Panc1 (cell line): ENCODE data around the gene TGFB2. TPM values are rescaled to one million over a fixed set of nuclear protein-coding genes. Genes with fewer than 3 reads are reported as not detected.
"Not testable (repeated sequence)": the region's sequence is repeated elsewhere in the genome, so short reads cannot be mapped to it uniquely, and the experiment has no call there.

Experiments used
- ATAC-seq: fragments of 200-7000 bp; cut with Tn5 transposase; 2 replicates; pipeline ENCODE4 v1.9.1; 2020; ENCODE audit warnings: mild to moderate bottlenecking, moderate library complexity
- BruUV-seq: library from RNA; stranded (reverse); fragments of 400-500 nt; replicated peaks from 2 replicates; lab custom pipeline; 2021; lab: Mats Ljungman, UMichigan
- CTCF ChIA-PET: fragments of 300-600 bp; sonication (Branson Sonifier 250); formaldehyde crosslinking; loops from one replicate; lab custom pipeline; 2022; ENCODE audit warnings: antibody characterized with exemption; lab: Charles Lee
- POLR2A ChIA-PET: fragments of 300-600 bp; sonication (Branson Sonifier 250); formaldehyde crosslinking; loops from one replicate; lab custom pipeline; 2022; ENCODE audit warnings: antibody characterized with exemption; lab: Charles Lee
- DNase-seq: peaks from one replicate; pipeline ENCODE4 v3.0.0-alpha.2; 2010; ENCODE audit warnings: low read depth, low spot score
- H3K27ac ChIP-seq: 2 replicates; pipeline ENCODE4 v1.5.1; 2011; ENCODE audit warnings: mild to moderate bottlenecking, low read length, inconsistent platforms
- H3K27me3 ChIP-seq: fragments of 200-500 bp; sonication (Bioruptor generic); 2 replicates; pipeline ENCODE4 v1.6.0; 2014; ENCODE audit warnings: low read length, inconsistent platforms; ENCODE audit not compliant: control insufficient read depth, insufficient read depth
- H3K36me3 ChIP-seq: fragments of 200-500 bp; sonication (Bioruptor generic); 2 replicates; pipeline ENCODE4 v1.5.1; 2014; ENCODE audit warnings: inconsistent platforms, mild to moderate bottlenecking, low read length, moderate library complexity; ENCODE audit not compliant: control insufficient read depth, insufficient read depth
- H3K4me1 ChIP-seq: 2 replicates; pipeline ENCODE4 v1.5.1; 2011; ENCODE audit warnings: inconsistent platforms, mild to moderate bottlenecking, low read length, moderate library complexity; ENCODE audit not compliant: control insufficient read depth, insufficient read depth
- H3K4me3 ChIP-seq, 2 experiments: 2 replicates each; pipeline ENCODE4 v1.5.1; 2011 to 2012; ENCODE audit warnings: low read depth in 2 of 2, low read length in 2 of 2, mild to moderate bottlenecking in 2 of 2, inconsistent platforms in 1 of 2, moderate library complexity in 1 of 2
- H3K9me3 ChIP-seq: fragments of 200-500 bp; sonication (Bioruptor generic); 2 replicates; pipeline ENCODE4 v1.5.1; 2014; ENCODE audit warnings: low read depth, mild to moderate bottlenecking, inconsistent platforms, low read length, moderate library complexity; ENCODE audit not compliant: control insufficient read depth, insufficient read depth
- POLR2AphosphoS5 ChIP-seq: IDR thresholded peaks from 2 replicates; pipeline ENCODE4 v1.6.1; 2012; ENCODE audit warnings: mild to moderate bottlenecking, low read depth, low read length, moderate library complexity
- REST ChIP-seq, 2 experiments: IDR thresholded peaks; 2 replicates each; pipeline ENCODE4 v1.6.1; 2011 to 2012; ENCODE audit warnings: low read depth in 2 of 2, control low read depth in 1 of 2, low read length in 1 of 2, mild to moderate bottlenecking in 1 of 2, moderate library complexity in 1 of 2; ENCODE audit not compliant: insufficient read depth in 1 of 2
- SIN3A ChIP-seq: IDR thresholded peaks from 2 replicates; pipeline ENCODE4 v1.6.1; 2012; ENCODE audit warnings: low read depth, mild to moderate bottlenecking, low read length, moderate library complexity, borderline replicate concordance; ENCODE audit not compliant: insufficient read depth
- TCF7L2 ChIP-seq: IDR thresholded peaks from 2 replicates; pipeline ENCODE4 v1.6.1; 2011; ENCODE audit warnings: mild to moderate bottlenecking, low read depth, low read length, inconsistent platforms
- in situ Hi-C: cut with HindIII; loops from 2 replicates; pipeline ENCODE4 v1.10.0; 2016; ENCODE audit warnings: low sequenced_read_pairs, low pct_unique_long_range_greater_than_20kb
- intact Hi-C: fragments of 100-400 bp; cut with micrococcal nuclease; formaldehyde crosslinking; loops from one replicate; pipeline ENCODE4 v1.10.0; 2022; ENCODE audit not compliant: unreplicated experiment
- total RNA-seq: library from RNA; stranded (reverse); gene quantifications from one replicate; pipeline ENCODE4 v1.2.1, GENCODE V29; 2021; ENCODE audit not compliant: unreplicated experiment
- TF ChIP-seq, protein P1 (sequence below): fragments of 450-650 bp; IDR thresholded peaks from 2 replicates; pipeline ENCODE4 v1.5.1; 2017; ENCODE audit warnings: mild to moderate bottlenecking

The TGFB2 gene
- total RNA-seq, 1 experiment from 2014 or later, result 58.9 TPM

GRCh38 chr1:218317061-218317460, 28.1 kb upstream of the TGFB2 start:
- H3K27me3 ChIP-seq, result no peaks in the 10 kb centered on the region
- in situ Hi-C loops, result no loop called here
- ChIA-PET POLR2A (interaction anchor here (0.7 kb wide), 1 partner anchor 55 kb away, joined by 3 read pairs; no protein-coding TSS in a partner anchor), CTCF (no interaction called here)
- no TSS peak for BruUV-seq
- DNase-seq (no peak), ATAC-seq (no peak)
- intact Hi-C loops, result no loop called here
- 0 out of 2 replicates have a peak, but pooled peaks cover 2% of the 10 kb centered on the region for H3K4me1 ChIP-seq
- H3K36me3 ChIP-seq, result peaks cover 8% of the 10 kb centered on the region
- H3K27ac ChIP-seq, result no peak overlapping the region
- H3K4me3 ChIP-seq, result no peak overlapping the region
- TF ChIP-seq REST (IDR thresholded peaks at IDR 0.05; ENCODE audit: insufficient read depth in 1 of 2, low read depth in 2 of 2, low read length in 1 of 2), result no peak
- no peak for TF ChIP-seq TCF7L2
- TF ChIP-seq SIN3A, result no peak
- TF ChIP-seq, protein P1, sequence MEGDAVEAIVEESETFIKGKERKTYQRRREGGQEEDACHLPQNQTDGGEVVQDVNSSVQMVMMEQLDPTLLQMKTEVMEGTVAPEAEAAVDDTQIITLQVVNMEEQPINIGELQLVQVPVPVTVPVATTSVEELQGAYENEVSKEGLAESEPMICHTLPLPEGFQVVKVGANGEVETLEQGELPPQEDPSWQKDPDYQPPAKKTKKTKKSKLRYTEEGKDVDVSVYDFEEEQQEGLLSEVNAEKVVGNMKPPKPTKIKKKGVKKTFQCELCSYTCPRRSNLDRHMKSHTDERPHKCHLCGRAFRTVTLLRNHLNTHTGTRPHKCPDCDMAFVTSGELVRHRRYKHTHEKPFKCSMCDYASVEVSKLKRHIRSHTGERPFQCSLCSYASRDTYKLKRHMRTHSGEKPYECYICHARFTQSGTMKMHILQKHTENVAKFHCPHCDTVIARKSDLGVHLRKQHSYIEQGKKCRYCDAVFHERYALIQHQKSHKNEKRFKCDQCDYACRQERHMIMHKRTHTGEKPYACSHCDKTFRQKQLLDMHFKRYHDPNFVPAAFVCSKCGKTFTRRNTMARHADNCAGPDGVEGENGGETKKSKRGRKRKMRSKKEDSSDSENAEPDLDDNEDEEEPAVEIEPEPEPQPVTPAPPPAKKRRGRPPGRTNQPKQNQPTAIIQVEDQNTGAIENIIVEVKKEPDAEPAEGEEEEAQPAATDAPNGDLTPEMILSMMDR, result no peak
- no peak for TF ChIP-seq POLR2AphosphoS5
- no peaks in the 10 kb centered on the region for H3K9me3 ChIP-seq

- DNase-seq, CTCF ChIA-PET, POLR2A ChIA-PET, ATAC-seq, H3K4me3 ChIP-seq, H3K36me3 ChIP-seq, BruUV-seq, in situ Hi-C loops, intact Hi-C loops, H3K27me3 ChIP-seq, H3K9me3 ChIP-seq, H3K27ac ChIP-seq, H3K4me1 ChIP-seq: not testable (repeated sequence)
These were observed 25.0 kb upstream of the TGFB2 start for GRCh38 chr1:218320182-218320581.

DNA sequence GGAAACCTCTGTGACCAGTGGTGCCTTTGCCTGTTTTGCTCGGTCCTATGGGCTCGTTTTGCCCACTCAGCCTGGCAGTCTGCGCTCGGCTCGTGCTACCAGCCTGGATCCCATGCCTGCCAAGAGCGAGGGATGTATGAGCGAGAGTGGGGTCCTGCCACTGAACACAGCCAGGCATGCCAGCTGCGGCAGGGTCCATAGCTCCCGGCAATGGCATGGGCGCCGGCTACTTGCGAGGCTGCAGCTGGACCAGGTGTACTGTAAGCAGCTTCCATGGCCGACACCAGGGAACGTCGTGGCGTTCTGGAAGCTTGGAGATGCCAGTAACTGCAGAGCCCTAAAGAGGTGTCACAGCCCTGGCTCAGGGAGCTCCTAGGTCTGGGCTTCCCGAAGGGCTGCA, 22.4 kb upstream of the TGFB2 start:
- intact Hi-C loops, result no loop called here
- no peaks in the 10 kb centered on the region for H3K4me1 ChIP-seq
- H3K27me3 ChIP-seq, result no peaks in the 10 kb centered on the region
- ChIA-PET POLR2A (no interaction called here), CTCF (no interaction called here)
- peaks cover 9% of the 10 kb centered on the region for H3K36me3 ChIP-seq
- BruUV-seq, result no TSS peak
- DNase-seq, result no peak
- in situ Hi-C loops, result no loop called here
- H3K27ac ChIP-seq, result no peak overlapping the region
- no peak for ATAC-seq
- H3K9me3 ChIP-seq, result no peaks in the 10 kb centered on the region
- TF ChIP-seq POLR2AphosphoS5 (no peak), TCF7L2 (no peak), SIN3A (no peak), REST (IDR thresholded peaks at IDR 0.05; ENCODE audit: insufficient read depth in 1 of 2, low read depth in 2 of 2, low read length in 1 of 2) (no peak)
- TF ChIP-seq, protein P1, result no peak
- no peak overlapping the region for H3K4me3 ChIP-seq
